Gastrocnemius medialis (tissue), 4 donors: ENCODE results near the gene ARHGEF5. TPM values are rescaled to one million over a fixed set of nuclear protein-coding genes. Genes with fewer than 3 reads are reported as not detected.

Source experiments
- ATAC-seq, 2 donors: fragments of 150-250 bp; one replicate each; pipeline ENCODE4 v1.9.1; 2016
- DNase-seq, 2 donors: peaks; one replicate each; pipeline ENCODE4 v3.0.0-alpha.2; 2019
- H3K27ac ChIP-seq, 4 donors: fragments of 200-600 bp; sonication (generic); 1 replicate in 1 of 4; 2 replicates in 3 of 4; pipeline ENCODE4 v1.5.1; 2016 to 2018; ENCODE audit warnings: mild to moderate bottlenecking in 2 of 4, moderate library complexity in 1 of 4
- H3K27me3 ChIP-seq, 3 donors: fragments of 200-600 bp; sonication (generic) in 2 of 3; 1 replicate in 1 of 3; 2 replicates in 2 of 3; pipeline versions ENCODE4 v1.5.1 to v1.6.0; 2016 to 2019; ENCODE audit warnings: mild to moderate bottlenecking in 1 of 3, moderate library complexity in 1 of 3
- H3K36me3 ChIP-seq, 2 donors: fragments of 200-600 bp; sonication (generic) in 1 of 2; one replicate each; pipeline ENCODE4 v1.5.1; 2017 to 2018
- H3K4me1 ChIP-seq, 2 donors: fragments of 200-600 bp; sonication (generic) in 1 of 2; one replicate each; pipeline ENCODE4 v1.5.1; 2016 to 2017; ENCODE audit warnings: mild to moderate bottlenecking in 2 of 2
- H3K4me3 ChIP-seq, 4 donors: fragments of 200-600 bp; sonication (generic) in 3 of 4; 1 replicate in 1 of 4; 2 replicates in 3 of 4; pipeline ENCODE4 v1.5.1; 2016 to 2019; ENCODE audit warnings: mild to moderate bottlenecking in 2 of 4
- H3K9me3 ChIP-seq, 3 donors: fragments of 200-600 bp; sonication (generic) in 2 of 3; 1 replicate in 1 of 3; 2 replicates in 2 of 3; pipeline ENCODE4 v1.5.1; 2016 to 2019
- CTCF ChIP-seq, 5 experiments: fragments of 450-650 bp in 3 of 5; fragments of 200-600 bp in 2 of 5; sonication (generic) in 2 of 5; IDR thresholded peaks in 4 of 5; conservative IDR thresholded peaks in 1 of 5; 1 replicate in 4 of 5; 2 replicates in 1 of 5; pipeline ENCODE4 v1.5.1; 2016 to 2019; ENCODE audit warnings: antibody characterized with exemption in 5 of 5, mild to moderate bottlenecking in 3 of 5, moderate library complexity in 3 of 5
- POLR2A ChIP-seq, 2 donors: fragments of 450-650 bp; IDR thresholded peaks; one replicate each; pipeline ENCODE4 v1.6.1; 2017; ENCODE audit warnings: antibody characterized with exemption in 2 of 2, mild to moderate bottlenecking in 2 of 2, moderate library complexity in 2 of 2
- in situ Hi-C, 4 donors: fragments of 200-750 bp; cut with MboI; loops; one replicate each; pipeline versions ENCODE4 v1.15.0 to v1.8.0; 2017; ENCODE audit warnings: low sequenced_read_pairs in 4 of 4
- intact Hi-C: fragments of 100-400 bp; cut with DNase I; formaldehyde crosslinking; loops from one replicate; pipeline ENCODE4 v1.15.1; 2023; ENCODE audit warnings: low total_unique reads
- total RNA-seq, 4 donors: library from RNA; depleted of rRNA; stranded (reverse); fragments of >200 nt; gene quantifications; one replicate each; pipeline versions ENCODE4 v1.1.0 to v1.2.3, GENCODE V29; 2016

ARHGEF5 gene
- total RNA-seq, 4 donors from 2014 or later, result 0.15 to 0.69 (median 0.53) TPM

GRCh38 chr7:144386741-144387140, 31.5 kb downstream of the ARHGEF5 start:
- in situ Hi-C loops, result loop anchor here in 1 of 4 donors (25.0 kb wide), 1 partner anchor 224 kb away; no protein-coding TSS in a partner anchor
- H3K4me3 ChIP-seq, result no peak overlapping the region
- no peaks in the 10 kb centered on the region for H3K27me3 ChIP-seq
- no peak for DNase-seq
- no peak for ATAC-seq
- no peaks in the 10 kb centered on the region for H3K4me1 ChIP-seq
- TF ChIP-seq CTCF (IDR thresholded peaks at IDR 0.05 in 4 of 5, conservative IDR thresholded peaks at IDR 0.05 in 1 of 5) (no peak), POLR2A (IDR thresholded peaks at IDR 0.05) (no peak)
- no peak overlapping the region for H3K27ac ChIP-seq
- no peaks in the 10 kb centered on the region for H3K36me3 ChIP-seq
- no peaks in the 10 kb centered on the region for H3K9me3 ChIP-seq
- intact Hi-C loops, result no loop called here

- ATAC-seq, result no peak
Measured at GRCh38 chr7:144388950-144389349, 33.7 kb downstream of the ARHGEF5 start.

GRCh38 chr7:144390481-144390880, 35.3 kb downstream of the ARHGEF5 start:
- Histone ChIP-seq H3K27ac (no peak overlapping the region), H3K27me3 (no peaks in the 10 kb centered on the region), H3K4me3 (no peak overlapping the region), H3K9me3 (no peaks in the 10 kb centered on the region), H3K36me3 (no peaks in the 10 kb centered on the region), H3K4me1 (no peaks in the 10 kb centered on the region)
- intact Hi-C loops (no loop called here), in situ Hi-C loops (loop anchor here in 1 of 4 donors (25.0 kb wide), 1 partner anchor 228 kb away; no protein-coding TSS in a partner anchor)
- TF ChIP-seq POLR2A (IDR thresholded peaks at IDR 0.05) (no peak), CTCF (IDR thresholded peaks at IDR 0.05 in 4 of 5, conservative IDR thresholded peaks at IDR 0.05 in 1 of 5) (no peak)
- peak in 1 of 2 donors; percentile 56 for ATAC-seq
- DNase-seq, result no peak

More at GRCh38 chr7:144388950-144389349, 33.7 kb downstream of the ARHGEF5 start:
- TF ChIP-seq CTCF (IDR thresholded peaks at IDR 0.05 in 4 of 5, conservative IDR thresholded peaks at IDR 0.05 in 1 of 5), result no peak
- no peak for TF ChIP-seq POLR2A (IDR thresholded peaks at IDR 0.05)
- Histone ChIP-seq H3K4me1 (no peaks in the 10 kb centered on the region), H3K9me3 (no peaks in the 10 kb centered on the region), H3K4me3 (no peak overlapping the region), H3K27me3 (no peaks in the 10 kb centered on the region), H3K27ac (no peak overlapping the region), H3K36me3 (no peaks in the 10 kb centered on the region)
- in situ Hi-C loops, result loop anchor here in 1 of 4 donors (25.0 kb wide), 1 partner anchor 227 kb away; no protein-coding TSS in a partner anchor
- no peak for DNase-seq
- intact Hi-C loops, result no loop called here

- Histone ChIP-seq H3K36me3 (no peaks in the 10 kb centered on the region), H3K4me1 (no peaks in the 10 kb centered on the region), H3K27me3 (no peaks in the 10 kb centered on the region), H3K9me3 (no peaks in the 10 kb centered on the region), H3K4me3 (no peak overlapping the region), H3K27ac (no peak overlapping the region)
- DNase-seq, result no peak
- intact Hi-C loops (no loop called here), in situ Hi-C loops (loop anchor here in 1 of 4 donors (25.0 kb wide), 1 partner anchor 229 kb away; no protein-coding TSS in a partner anchor)
- no peak for ATAC-seq
- no peak for TF ChIP-seq POLR2A (IDR thresholded peaks at IDR 0.05)
- TF ChIP-seq CTCF (IDR thresholded peaks at IDR 0.05 in 4 of 5, conservative IDR thresholded peaks at IDR 0.05 in 1 of 5), result no peak
Measured at GRCh38 chr7:144391014-144391413, 35.8 kb downstream of the ARHGEF5 start.

GRCh38 chr7:144391823-144392255, 36.6 kb downstream of the ARHGEF5 start:
- in situ Hi-C loops, result loop anchor here in 1 of 4 donors (25.0 kb wide), 1 partner anchor 230 kb away; no protein-coding TSS in a partner anchor
- H3K9me3 ChIP-seq, result no peaks in the 10 kb centered on the region
- peak; percentile 58 to 86 for ATAC-seq
- no peaks in the 10 kb centered on the region for H3K4me1 ChIP-seq
- peak; percentile 23 to 68 (median 49) for TF ChIP-seq CTCF (IDR thresholded peaks at IDR 0.05 in 4 of 5, conservative IDR thresholded peaks at IDR 0.05 in 1 of 5)
- TF ChIP-seq POLR2A (IDR thresholded peaks at IDR 0.05), result no peak
- H3K36me3 ChIP-seq, result no peaks in the 10 kb centered on the region
- DNase-seq, result no peak
- peak overlapping the region in 1 of 4 donors; percentile 11 for H3K4me3 ChIP-seq
- H3K27me3 ChIP-seq, result no peaks in the 10 kb centered on the region
- H3K27ac ChIP-seq, result no peak overlapping the region
- intact Hi-C loops, result no loop called here
